Peyer's patch (tissue), 4 donors: ENCODE measurements around the gene CHST11. TPM values are rescaled to one million over a fixed set of nuclear protein-coding genes. Genes with fewer than 3 reads are reported as not detected.

Experiments
- DNase-seq, 3 donors: peaks; one replicate each; pipeline ENCODE4 v3.0.0-alpha.2; 2017 to 2019
- H3K27ac ChIP-seq, 4 donors: fragments of 200-600 bp; sonication (generic); one replicate each; pipeline ENCODE4 v1.5.1; 2016 to 2019
- H3K27me3 ChIP-seq, 2 donors: fragments of 200-600 bp; sonication (generic); one replicate each; pipeline ENCODE4 v1.5.1; 2019
- H3K36me3 ChIP-seq, 3 donors: fragments of 200-600 bp; sonication (generic); one replicate each; pipeline ENCODE4 v1.5.1; 2016 to 2019
- H3K4me1 ChIP-seq, 4 donors: fragments of 200-600 bp; sonication (generic); one replicate each; pipeline ENCODE4 v1.5.1; 2016 to 2019
- H3K4me3 ChIP-seq, 4 donors: fragments of 200-600 bp; sonication (generic); 1 replicate in 3 of 4; 2 replicates in 1 of 4; pipeline ENCODE4 v1.5.1; 2016 to 2019; ENCODE audit warnings: mild to moderate bottlenecking in 1 of 4
- H3K9me3 ChIP-seq, 4 donors: fragments of 200-600 bp; sonication (generic); one replicate each; pipeline ENCODE4 v1.5.1; 2016 to 2019; ENCODE audit warnings: mild to moderate bottlenecking in 1 of 4
- CTCF ChIP-seq, 6 experiments: fragments of 450-650 bp in 4 of 6; fragments of 200-600 bp in 2 of 6; sonication (generic) in 1 of 6; IDR thresholded peaks; one replicate each; pipeline ENCODE4 v1.5.1; 2017 to 2019; ENCODE audit warnings: antibody characterized with exemption in 6 of 6, mild to moderate bottlenecking in 3 of 6, moderate library complexity in 1 of 6
- POLR2A ChIP-seq, 2 donors: fragments of 450-650 bp; IDR thresholded peaks; one replicate each; pipeline ENCODE4 v1.5.1; 2017; ENCODE audit warnings: antibody characterized with exemption in 2 of 2, mild to moderate bottlenecking in 2 of 2, moderate library complexity in 2 of 2
- total RNA-seq, 4 donors: library from RNA; depleted of rRNA; stranded (reverse); fragments of >200 nt; gene quantifications; one replicate each; pipeline ENCODE4 v1.1.0, GENCODE V29; 2016

Gene CHST11
- total RNA-seq, 4 donors from 2014 or later, result 9.9 to 119 (median 15.6) TPM

GRCh38 chr12:104433061-104433460 is 23.7 kb upstream of the CHST11 start:
- Histone ChIP-seq H3K4me3 (no peak overlapping the region), H3K27me3 (no peaks in the 10 kb centered on the region), H3K36me3 (no peaks in the 10 kb centered on the region), H3K4me1 (no peaks in the 10 kb centered on the region), H3K27ac (no peak overlapping the region), H3K9me3 (no peaks in the 10 kb centered on the region)
- TF ChIP-seq CTCF (IDR thresholded peaks at IDR 0.05), result no peak
- TF ChIP-seq POLR2A (IDR thresholded peaks at IDR 0.05), result no peak
- DNase-seq, result no peak

GRCh38 chr12:104434129-104434528 is 22.6 kb upstream of the CHST11 start:
- DNase-seq, result no peak
- H3K36me3 ChIP-seq, result no peaks in the 10 kb centered on the region
- H3K27me3 ChIP-seq, result no peaks in the 10 kb centered on the region
- no peak overlapping the region for H3K4me3 ChIP-seq
- no peak overlapping the region for H3K27ac ChIP-seq
- no peak for TF ChIP-seq CTCF (IDR thresholded peaks at IDR 0.05)
- no peaks in the 10 kb centered on the region for H3K9me3 ChIP-seq
- no peaks in the 10 kb centered on the region for H3K4me1 ChIP-seq

- Histone ChIP-seq H3K4me1 (no peaks in the 10 kb centered on the region), H3K9me3 (no peaks in the 10 kb centered on the region), H3K27ac (no peak overlapping the region), H3K27me3 (no peaks in the 10 kb centered on the region), H3K4me3 (no peak overlapping the region), H3K36me3 (no peaks in the 10 kb centered on the region)
- DNase-seq, result no peak
- TF ChIP-seq POLR2A (IDR thresholded peaks at IDR 0.05) (no peak), CTCF (IDR thresholded peaks at IDR 0.05) (no peak)
Observed at GRCh38 chr12:104435175-104435574, 21.6 kb upstream of the CHST11 start.

- TF ChIP-seq CTCF (IDR thresholded peaks at IDR 0.05), result no peak
- H3K4me1 ChIP-seq, result no peaks in the 10 kb centered on the region
- H3K4me3 ChIP-seq, result no peak overlapping the region
- no peaks in the 10 kb centered on the region for H3K9me3 ChIP-seq
- no peaks in the 10 kb centered on the region for H3K27me3 ChIP-seq
- no peak for DNase-seq
- H3K27ac ChIP-seq, result no peak overlapping the region
- no peaks in the 10 kb centered on the region for H3K36me3 ChIP-seq
Observed at GRCh38 chr12:104435765-104436164, 21.0 kb upstream of the CHST11 start.

- Histone ChIP-seq H3K27ac (no peak overlapping the region), H3K9me3 (no peaks in the 10 kb centered on the region), H3K27me3 (no peaks in the 10 kb centered on the region), H3K36me3 (no peaks in the 10 kb centered on the region), H3K4me1 (no peaks in the 10 kb centered on the region), H3K4me3 (no peak overlapping the region)
- DNase-seq, result no peak
- TF ChIP-seq POLR2A (IDR thresholded peaks at IDR 0.05), result no peak
- no peak for TF ChIP-seq CTCF (IDR thresholded peaks at IDR 0.05)
Observed at GRCh38 chr12:104436790-104437189, 20.0 kb upstream of the CHST11 start.

GRCh38 chr12:104438134-104438533 is 18.6 kb upstream of the CHST11 start:
- Histone ChIP-seq H3K27me3 (no peaks in the 10 kb centered on the region), H3K4me1 (no peaks in the 10 kb centered on the region), H3K4me3 (no peak overlapping the region), H3K9me3 (no peaks in the 10 kb centered on the region), H3K36me3 (no peaks in the 10 kb centered on the region), H3K27ac (no peak overlapping the region)
- TF ChIP-seq CTCF (IDR thresholded peaks at IDR 0.05), result no peak
- TF ChIP-seq POLR2A (IDR thresholded peaks at IDR 0.05), result no peak
- no peak for DNase-seq
